ENCODE data around the gene MACIR.
A peak's percentile ranks its signal among the peaks of the same experiment; 100 is the strongest.
"Not testable (repeated sequence)": the region's sequence is repeated elsewhere in the genome, so short reads cannot be mapped to it uniquely, and the experiment has no call there.

MACIR gene, protein sequence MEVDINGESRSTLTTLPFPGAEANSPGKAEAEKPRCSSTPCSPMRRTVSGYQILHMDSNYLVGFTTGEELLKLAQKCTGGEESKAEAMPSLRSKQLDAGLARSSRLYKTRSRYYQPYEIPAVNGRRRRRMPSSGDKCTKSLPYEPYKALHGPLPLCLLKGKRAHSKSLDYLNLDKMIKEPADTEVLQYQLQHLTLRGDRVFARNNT

DNA sequence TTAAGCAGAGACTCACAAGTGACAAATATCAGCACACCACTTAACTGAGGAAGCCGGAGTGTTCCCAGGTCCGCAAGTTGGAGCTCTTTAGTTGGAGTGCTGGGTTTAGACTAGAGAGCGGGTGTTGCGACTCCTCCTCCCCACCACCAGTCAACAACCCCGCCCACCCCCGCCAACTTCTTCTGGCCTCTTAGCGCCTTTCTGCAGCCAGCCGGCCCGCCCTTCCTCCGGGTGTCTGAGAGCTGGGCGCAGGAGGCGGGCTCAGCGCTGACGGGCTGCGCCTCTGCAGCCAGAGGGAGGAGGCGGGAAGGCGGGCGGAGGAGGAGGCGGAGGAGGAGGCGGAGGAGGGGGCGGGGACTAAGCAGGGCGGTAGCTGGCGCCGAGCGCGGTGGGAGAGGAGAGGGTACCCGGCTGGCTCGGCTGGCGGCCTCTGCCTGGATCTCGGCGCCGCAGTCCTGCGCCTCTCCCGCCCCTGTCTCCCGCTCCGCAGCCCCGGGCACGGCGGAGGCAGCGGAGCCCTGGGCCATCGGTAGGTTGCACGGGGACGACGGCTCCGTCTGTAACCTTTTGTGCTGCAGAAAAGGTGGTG, at the start of gene MACIR:
TSS of gene MACIR (plus strand) at position 396 of the 589 bp plus-strand sequence. CDS start 17,157 bp downstream, outside the sequence.
- DNase-seq (ENCODE audit: low read depth): peak; percentile 70

DNA sequence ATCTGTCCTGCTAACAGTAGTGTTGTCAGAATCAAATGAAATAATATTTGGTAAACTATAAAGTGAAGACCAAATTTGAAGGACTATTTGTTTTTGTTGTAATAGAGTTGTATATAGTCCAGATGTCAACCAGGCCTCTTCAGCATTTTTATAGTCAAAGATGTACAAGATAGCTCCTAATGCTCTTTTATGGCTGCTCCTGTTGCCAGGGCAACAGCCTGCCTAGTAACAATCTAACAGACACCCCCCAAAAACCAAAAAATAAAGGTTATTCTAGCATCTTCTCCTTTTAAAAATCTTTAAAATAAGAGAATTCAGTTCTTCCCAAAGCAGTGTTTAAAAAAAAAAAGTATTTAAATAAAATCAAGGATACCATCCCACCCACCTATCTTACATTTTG, 49.5 kb upstream of the MACIR start:
- DNase-seq (ENCODE audit: low read depth): no peak

DNA sequence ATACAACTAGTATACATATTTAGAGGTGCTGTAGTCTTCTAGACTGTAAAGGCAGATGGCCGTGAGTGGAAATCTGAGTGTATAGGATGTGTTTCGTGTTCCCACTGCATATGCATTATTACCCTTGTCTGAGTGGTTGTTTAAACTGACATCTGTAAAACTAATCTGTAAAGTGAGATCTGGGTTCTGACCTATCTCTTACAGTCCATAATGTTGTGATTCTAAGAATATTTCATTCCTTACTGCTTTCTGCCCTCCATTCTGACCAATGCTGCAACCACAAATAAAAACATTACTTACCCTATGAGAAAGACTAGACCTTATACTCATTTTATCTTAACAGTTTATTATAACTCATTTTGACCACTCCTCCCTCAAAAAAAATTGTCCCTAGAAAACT, 47.6 kb upstream of the MACIR start:
- no peak for DNase-seq (ENCODE audit: low read depth)

DNA sequence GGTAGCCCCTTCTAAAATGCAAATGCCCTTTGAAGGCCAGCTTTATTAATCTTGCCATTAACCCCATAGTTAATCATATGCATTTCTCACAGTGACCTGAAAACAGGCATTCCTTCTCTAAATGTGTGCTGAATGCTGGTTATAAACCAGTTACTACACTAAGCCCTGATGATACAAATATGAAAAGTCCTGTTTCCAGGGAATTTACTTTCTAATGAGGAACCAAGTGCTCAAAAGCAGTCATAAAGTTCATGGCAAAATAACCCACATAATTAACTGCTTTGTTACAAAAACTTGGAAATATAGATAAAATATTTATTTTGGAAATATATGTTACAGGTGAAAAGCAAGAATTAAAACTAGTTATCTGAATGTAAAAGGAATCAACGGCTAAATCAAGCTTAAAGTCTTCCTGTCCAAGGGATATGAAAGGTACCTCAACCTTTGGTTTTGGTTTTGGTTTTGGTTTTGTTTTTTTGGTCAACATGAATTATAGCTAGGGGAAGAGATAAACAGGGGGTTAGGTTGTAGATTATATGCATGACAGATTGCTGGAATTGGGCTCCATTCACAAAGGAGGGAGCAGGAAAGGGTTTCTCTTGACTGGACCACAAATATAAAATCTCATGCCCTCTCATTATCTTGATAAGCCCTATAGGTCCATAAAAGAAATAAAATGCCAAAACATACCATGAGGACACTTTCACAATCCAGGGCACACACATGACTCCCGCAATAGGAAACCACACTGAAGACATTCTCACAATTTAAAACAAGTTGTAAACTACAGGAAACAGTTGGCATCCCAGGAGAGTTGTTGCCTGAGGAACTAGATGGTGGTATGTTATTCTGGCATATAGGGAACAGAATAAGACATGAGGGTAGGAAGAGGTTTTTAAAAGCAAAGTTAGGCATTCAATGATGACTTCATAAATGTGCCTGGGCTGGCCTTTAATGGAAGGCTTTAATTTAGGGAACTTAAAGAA, 46.7 kb upstream of the MACIR start:
- no peak for DNase-seq (ENCODE audit: low read depth)

DNA sequence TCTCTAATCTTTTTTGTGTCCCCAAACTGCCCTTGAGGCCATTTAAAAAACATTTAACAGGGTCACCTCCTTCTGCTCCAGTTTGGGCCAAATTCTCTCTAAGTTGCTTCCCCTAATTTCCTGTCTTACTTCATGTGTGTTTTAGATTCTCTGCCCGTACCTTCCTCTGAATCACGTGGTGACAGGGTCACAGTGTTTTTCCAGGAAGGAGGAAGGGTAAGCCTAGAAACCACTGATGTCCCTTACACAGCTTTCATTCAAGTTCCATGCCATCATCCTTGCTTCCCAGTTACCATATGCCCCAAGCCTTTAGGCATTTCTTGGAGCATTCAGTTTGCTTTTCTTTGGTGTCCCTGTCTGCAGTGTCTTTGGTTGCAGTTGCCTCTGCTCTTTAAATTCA, 42.4 kb upstream of the MACIR start:
- DNase-seq (ENCODE audit: low read depth): no peak

DNA sequence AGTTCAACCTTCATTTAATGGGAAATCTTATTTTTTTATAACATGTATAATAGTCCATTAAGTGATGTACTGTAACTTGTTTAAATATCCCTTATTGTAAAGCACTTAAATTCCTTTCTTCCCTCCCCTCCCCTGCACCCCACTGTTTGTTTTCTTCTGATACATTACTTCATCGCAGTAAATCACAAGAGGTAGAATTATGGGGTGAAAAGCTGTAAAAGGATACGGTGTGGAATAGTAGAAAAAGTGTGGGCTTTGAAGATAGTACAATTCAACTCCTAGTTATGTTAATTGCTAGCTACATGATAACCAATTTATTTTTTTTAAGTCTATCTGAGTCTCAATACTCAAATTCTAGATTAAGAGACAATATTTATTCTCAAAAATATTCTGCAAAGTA, 41.9 kb upstream of the MACIR start:
- DNase-seq (ENCODE audit: low read depth): no peak

DNA sequence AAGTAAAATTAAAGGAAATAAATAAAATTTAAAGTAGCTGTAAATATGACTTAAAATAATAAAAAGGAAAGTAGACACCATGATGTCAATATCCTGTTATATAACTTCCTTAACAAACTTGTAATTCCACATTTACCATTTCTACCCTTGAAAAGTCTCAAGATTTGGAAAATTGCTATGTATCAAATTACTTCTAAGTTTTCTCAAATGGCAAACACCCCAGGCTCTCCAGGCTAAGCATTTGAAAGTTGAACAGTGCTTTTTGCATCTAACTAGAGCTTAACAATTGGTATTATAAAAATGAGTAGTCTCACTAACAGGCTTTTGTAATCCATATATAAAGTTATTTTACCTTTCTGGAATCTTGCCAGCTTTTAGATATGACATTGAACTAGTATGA, 41.5 kb upstream of the MACIR start:
- DNase-seq (ENCODE audit: low read depth): no peak

DNA sequence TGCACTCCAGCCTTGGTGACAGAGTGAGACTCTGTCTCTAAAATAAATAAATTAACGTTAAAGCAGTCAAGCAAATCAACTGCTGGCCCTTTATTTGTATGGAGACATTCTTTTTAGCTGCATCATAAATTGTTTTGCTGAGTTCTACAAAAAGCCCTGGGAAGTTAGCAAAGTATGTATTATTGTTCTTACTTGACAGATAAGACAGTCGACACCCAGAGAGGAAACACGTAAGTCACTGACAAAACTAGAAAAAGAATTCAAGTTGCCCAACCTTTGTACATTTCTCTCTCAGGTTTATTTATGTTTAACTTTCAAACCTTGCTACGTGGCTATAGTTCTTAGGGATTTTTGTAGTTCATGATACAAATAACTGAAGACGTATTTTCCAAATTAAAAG, 40.4 kb upstream of the MACIR start:
- DNase-seq (ENCODE audit: low read depth): no peak

DNA sequence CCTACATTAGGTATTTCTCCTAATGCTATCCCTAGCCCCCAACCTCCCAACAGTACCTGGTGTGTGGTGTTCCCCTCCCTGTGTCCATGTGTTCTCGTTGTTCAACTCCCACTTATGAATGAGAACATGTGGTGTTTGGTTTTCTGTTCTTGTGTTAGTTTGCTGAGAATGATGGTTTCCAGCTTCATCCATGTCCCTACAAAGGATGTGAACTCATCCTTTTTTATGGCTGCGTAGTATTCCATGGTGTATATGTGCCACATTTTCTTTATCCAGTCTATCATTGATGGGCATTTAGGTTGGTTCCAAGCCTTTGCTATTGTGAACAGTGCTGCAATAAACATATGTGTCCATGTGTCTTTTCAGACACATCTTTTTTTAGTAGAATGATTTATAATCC, 39.5 kb upstream of the MACIR start:
- not testable (repeated sequence) for DNase-seq (ENCODE audit: low read depth)

DNA sequence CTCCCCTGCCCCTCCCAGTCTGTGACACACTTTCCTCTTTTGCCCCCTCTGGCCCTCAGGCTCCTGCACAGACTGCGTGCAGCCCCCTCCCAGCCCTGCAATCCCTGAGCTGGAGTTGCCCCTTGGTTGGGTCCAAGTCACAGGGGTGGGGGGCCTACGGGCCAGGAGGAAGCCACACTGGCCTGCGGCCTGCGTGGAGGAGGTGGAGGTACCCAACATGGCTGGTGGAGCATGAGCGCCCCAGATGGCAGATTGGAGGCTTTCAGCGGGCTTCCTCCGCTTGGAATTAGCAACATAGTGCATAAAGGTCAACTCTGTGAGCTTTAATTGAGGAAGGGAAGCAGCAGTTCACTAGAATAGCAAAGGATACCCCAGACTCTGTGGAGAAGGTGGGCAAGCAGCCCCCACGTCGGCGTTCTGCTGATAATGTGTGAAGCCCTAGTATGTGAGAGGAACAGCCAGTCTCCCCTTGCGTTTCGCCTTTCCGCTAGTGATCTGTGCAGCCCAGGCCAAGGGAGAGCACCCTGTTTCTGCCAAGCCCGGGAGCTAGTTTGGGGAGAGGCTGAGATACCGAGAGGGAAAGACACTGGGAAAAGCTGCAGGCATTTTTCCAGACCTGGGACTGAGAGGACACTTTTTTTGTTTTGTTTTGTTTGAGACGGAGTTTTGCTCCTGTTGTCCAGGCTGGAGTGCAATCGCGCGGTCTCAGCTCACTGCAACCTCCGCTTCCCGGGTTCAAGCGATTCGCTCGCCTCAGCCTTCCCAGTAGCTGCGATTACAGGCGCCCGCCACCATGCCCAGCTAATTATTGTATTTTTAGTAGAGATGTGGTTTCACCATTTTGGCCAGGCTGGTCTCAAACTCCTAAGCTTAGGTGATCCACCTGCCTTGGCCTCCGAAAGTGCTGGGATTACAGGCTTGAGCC, 35.3 kb upstream of the MACIR start:
- no peak for DNase-seq (ENCODE audit: low read depth)

DNA sequence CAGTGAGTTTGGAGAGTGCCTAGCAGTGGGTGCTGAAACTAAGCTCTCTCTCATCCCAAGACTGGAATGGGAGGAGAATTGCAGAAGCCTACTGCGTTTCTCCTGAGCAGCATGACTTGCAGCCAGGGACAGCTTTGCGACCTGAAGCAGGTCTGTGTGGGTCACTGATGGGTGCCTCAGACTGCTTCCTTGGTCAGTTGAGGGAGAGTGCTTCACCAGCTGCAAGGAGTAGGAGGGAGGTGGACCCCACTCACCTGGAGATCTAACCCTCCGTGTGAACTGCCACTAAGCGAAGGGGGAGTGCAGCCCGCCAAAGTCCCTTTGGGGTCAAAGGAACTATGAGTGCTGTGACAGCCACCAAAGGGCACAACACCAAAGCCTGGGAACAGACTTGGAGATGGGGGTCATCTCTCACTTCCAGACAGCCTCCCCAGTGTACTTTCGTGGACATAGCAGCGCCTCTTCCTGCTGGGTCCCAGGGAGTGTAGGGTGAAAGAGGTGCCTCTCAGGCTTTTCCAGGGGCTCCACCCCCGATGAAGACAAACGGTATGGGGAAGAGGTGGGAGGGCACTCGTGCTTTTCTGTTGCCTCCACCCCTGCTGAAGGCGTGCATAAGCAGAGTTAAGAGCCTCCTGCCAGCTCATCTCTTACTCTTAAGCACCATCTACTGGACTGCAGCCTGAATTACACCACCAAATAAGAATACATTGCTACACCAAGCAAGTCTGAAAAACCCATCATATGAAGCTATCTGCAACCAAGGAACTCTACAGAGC, 34.3 kb upstream of the MACIR start:
- no peak for DNase-seq (ENCODE audit: low read depth)

DNA sequence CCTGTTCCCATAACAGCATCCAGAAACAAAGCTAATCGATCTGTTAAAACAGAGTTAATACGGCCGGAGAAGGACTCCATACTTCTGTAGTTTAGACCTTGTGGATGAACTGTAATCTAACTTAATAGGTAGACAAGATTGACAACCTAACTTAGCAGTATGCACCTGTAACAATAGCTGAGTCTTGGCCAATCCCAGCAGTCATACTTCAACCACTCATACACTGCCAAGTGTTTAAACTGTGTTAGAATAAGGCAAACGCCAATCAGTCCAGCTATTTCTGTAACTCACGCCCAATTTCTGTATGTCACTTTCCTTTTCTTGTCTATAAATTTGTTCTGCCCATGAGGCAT, 33.7 kb upstream of the MACIR start:
- DNase-seq (ENCODE audit: low read depth): no peak

DNA sequence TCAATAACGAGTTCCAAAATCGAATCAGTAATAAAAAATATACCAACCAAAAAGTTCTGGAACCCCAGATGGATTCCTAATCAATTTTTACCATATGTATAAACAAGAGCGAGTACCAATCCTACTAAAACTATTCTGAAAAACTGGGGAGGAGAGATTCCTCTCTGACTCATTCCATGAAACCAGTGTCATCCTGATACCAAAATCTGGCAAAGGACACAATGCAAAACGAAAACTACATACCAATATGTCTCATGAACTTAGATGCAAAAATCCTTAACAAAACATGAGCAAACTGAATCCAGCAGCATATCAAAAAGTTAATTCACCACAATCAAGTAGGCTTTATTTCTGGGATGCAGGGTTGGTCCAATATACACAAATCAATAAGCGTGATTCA, 30.5 kb upstream of the MACIR start:
- no peak for DNase-seq (ENCODE audit: low read depth)

DNA sequence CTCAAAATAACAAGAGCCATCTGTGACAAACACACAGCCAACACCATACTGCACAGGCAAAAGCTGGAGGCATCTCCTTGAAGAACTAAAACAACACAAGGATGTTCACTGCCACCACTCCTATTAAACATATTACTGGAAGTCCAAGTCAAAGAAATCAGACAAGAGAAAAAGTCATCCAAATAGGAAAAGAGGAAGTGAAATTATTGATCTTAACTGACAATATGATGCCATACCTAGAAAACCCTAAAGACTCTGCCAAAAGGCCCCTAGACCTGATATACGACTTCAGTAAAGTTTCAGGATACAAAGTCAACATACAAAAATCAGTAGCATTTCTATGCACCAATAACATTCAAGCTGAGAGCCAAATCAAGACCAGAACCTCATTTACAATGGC, 30.0 kb upstream of the MACIR start:
- no peak for DNase-seq (ENCODE audit: low read depth)

DNA sequence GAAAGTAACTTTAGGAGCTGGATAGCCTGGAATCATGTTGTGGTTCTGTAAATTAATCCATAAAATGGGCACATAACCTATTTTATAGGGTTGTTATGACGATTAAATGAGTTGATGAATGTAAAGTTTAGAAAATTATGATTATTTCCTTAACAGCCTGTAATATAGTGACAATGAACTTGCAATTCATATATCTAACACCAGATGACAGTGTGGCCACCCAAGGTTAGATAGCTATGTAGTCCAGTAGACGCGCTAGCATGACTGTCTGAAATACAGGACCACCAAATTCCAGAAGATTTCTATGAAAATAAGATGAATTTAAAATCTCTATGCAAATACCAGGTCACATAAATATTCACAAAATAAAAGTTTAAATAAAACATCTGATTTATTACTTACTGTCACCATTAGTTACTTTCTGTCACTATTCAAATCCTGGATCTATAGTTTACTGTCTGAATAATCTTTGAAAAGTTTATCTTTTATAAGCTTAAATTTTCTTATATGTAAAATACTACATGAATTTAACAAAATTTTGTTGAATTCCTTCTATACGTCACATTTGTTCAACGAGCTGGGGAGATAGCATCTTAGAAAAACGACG, 26.1 kb upstream of the MACIR start:
- no peak for DNase-seq (ENCODE audit: low read depth)

DNA sequence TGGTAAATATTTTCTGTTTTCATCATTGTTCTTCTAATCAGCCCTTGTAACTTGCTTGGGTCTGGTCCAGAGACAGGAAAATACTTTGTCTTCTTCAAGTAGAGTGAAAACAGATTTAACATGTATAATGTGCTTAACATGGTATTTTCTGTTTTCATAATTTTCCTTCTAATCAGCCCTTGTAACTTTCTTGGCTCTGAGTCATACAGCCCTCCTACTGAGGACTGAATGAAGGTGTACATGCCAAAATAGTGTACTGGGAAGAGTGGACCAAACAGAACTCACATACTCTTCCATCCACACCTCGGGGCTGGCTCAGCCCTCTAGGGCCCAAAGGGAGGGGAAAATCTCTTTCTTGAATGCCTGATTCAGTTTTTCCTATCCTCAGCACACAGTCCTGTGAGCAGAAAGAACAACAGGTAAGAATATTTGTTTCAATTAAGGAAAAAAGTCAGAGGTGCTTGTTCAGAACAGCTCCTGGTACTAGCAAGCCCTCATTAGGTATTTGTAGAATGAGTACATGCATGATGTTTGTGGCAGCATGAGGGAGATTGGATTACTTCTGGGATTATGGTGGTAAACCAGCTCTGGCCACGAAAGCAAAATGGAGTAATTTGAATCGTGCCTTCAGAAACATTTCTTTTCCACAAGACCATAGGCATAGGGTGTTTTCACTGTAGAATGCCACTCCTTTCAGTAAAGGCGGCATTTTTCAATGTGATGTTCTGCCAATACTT, 24.2 kb upstream of the MACIR start:
- no peak for DNase-seq (ENCODE audit: low read depth)

DNA sequence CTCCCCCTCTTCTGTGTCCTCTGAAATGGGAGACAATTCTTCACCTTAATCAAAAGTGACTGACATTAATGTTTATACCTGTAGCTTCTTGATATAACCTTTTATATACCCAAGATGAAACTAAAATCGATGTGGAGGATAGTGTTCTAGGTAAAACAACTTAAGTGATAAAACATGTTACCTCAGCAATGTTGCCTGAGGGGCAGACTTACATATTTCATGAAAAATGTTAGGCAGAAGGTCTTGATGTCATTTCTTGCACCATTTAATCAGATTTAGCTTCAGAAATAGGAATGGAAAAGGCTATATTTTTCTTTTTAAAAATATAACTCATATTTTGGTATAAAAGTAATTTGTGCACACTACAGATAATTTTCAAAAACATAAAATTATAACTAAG, 22.7 kb upstream of the MACIR start:
- no peak for DNase-seq (ENCODE audit: low read depth)

DNA sequence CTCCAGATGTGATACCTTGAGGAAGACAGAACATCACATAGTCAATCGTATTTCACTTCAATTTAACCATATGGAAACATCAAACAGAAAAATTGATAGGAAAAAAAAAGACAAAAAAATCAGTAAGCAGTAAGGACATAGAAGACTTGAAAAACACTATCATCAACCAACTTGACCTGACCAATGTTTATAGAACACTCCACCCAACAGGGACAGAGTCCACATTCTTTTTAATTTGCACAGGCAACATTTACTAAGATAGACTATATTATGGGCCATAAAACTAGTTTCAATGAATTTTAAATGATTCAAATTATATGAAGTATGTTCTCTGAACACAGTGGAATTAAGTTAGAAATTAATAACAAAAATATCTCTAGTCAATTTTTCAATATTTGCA, 20.8 kb upstream of the MACIR start:
- DNase-seq (ENCODE audit: low read depth): no peak

DNA sequence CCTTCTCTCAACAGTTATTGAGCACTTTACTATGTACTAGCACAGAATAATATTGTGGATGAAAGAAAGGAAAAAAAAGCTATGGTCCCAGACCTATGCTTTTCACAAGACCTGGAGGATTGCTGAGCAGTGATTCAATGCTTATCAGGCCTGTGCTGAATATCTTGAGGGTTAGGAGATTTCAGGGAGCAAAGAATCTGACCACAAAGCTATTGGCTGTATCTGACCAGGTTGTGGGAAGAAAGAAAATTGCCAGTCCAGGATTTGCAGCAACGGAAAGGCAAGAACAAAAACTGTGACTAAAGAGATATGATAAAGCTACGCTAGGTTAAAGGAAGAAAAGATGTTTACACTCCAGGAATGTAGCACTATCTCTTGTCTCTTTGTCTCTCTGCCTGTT, 14.9 kb upstream of the MACIR start:
- no peak for DNase-seq (ENCODE audit: low read depth)

DNA sequence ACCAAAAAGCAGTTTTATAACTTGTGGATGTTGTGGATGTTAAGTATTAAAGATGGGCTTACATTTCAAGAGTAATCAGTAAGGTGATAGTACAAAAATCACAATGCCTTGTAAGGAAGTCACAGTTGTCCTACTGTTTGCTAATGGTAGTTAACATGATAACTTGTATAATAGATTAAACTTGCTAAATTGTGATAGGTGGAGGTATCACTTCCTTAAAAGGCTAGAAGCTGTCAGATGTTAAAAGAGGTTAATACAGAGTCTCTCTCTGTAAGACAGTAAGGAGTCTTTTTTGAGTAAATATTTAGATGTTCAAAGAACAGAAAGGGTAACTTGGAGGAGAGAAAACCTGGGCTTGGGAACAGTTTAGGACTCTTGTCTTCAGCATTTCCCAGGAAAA, 14.2 kb upstream of the MACIR start:
- no peak for DNase-seq (ENCODE audit: low read depth)

All from stimulated activated CD8-positive, alpha-beta memory T cell treated with anti-CD3 and anti-CD28 coated beads, Interleukin-15, amount 100 ng/mL, for 24 hours (primary cell).